Measurements from ENCODE around the gene MRPS27.

GRCh38 chr5:72225741-72226140, 94.3 kb downstream of the MRPS27 start:
- TF ChIP-seq CTCF (IDR thresholded peaks at IDR 0.05 in 8 of 11, conservative IDR thresholded peaks at IDR 0.05 in 3 of 11) (no peak), POLR2A (IDR thresholded peaks at IDR 0.05) (no peak), POLR2AphosphoS5 (IDR thresholded peaks at IDR 0.05) (no peak)

Measured in spleen (tissue), 7 donors.